GM12878 (cell line): ENCODE measurements around the gene IRAK3.

ENCODE experiments used
- EZH2 ChIP-seq: IDR thresholded peaks from 2 replicates; pipeline ENCODE4 v1.6.1; 2012; ENCODE audit warnings: low read depth, mild to moderate bottlenecking, control low read depth, inconsistent platforms, low read length, borderline replicate concordance; ENCODE audit not compliant: control insufficient read depth
- JUND ChIP-seq: IDR thresholded peaks from 2 replicates; pipeline ENCODE4 v1.6.1; 2012; ENCODE audit warnings: low read depth, mild to moderate bottlenecking, low read length, improper control_type of control experiment, moderate library complexity
- KDM1A ChIP-seq: fragments of 200-600 bp; sonication (generic); IDR thresholded peaks from 2 replicates; pipeline ENCODE4 v1.6.1; 2016; ENCODE audit warnings: borderline replicate concordance
- MTA3 ChIP-seq: IDR thresholded peaks from 2 replicates; pipeline ENCODE4 v1.6.1; 2012; ENCODE audit warnings: low read length, inconsistent platforms, borderline replicate concordance
- NFYB ChIP-seq: IDR thresholded peaks from 2 replicates; pipeline ENCODE4 v1.6.1; 2011; ENCODE audit warnings: low read depth, mild to moderate bottlenecking, low read length, improper control_type of control experiment, moderate library complexity; ENCODE audit not compliant: insufficient read depth
- PAX8 ChIP-seq: fragments of 450-650 bp; IDR thresholded peaks from 2 replicates; pipeline ENCODE4 v1.6.1; 2017; ENCODE audit warnings: mild to moderate bottlenecking, moderate library complexity
- POLR2A ChIP-seq: IDR thresholded peaks from 2 replicates; pipeline ENCODE4 v1.6.1; 2011; ENCODE audit warnings: low read depth, mild to moderate bottlenecking, low read length
- SP1 ChIP-seq: IDR thresholded peaks from one replicate; pipeline ENCODE4 v1.6.1; 2011; ENCODE audit warnings: low read depth, low read length
- TF ChIP-seq, protein P1 (sequence below): IDR thresholded peaks from 2 replicates; pipeline ENCODE4 v1.6.1; 2011; ENCODE audit warnings: borderline replicate concordance, low read depth, mild to moderate bottlenecking, moderate library complexity, mixed read lengths, low read length; ENCODE audit not compliant: insufficient read depth; ENCODE audit errors: extremely low read length
- TF ChIP-seq, protein P2 (sequence below), 3 experiments: IDR thresholded peaks in 2 of 3; conservative IDR thresholded peaks in 1 of 3; 2 replicates each; pipeline ENCODE4 v1.5.1; 2011; ENCODE audit warnings: low read depth in 3 of 3, low read length in 3 of 3, mild to moderate bottlenecking in 3 of 3, control low read depth in 2 of 3, moderate library complexity in 2 of 3, inconsistent platforms in 1 of 3, mixed read lengths in 1 of 3; ENCODE audit not compliant: control insufficient read depth in 2 of 3, insufficient read depth in 1 of 3; ENCODE audit errors: extremely low read depth in 1 of 3

DNA sequence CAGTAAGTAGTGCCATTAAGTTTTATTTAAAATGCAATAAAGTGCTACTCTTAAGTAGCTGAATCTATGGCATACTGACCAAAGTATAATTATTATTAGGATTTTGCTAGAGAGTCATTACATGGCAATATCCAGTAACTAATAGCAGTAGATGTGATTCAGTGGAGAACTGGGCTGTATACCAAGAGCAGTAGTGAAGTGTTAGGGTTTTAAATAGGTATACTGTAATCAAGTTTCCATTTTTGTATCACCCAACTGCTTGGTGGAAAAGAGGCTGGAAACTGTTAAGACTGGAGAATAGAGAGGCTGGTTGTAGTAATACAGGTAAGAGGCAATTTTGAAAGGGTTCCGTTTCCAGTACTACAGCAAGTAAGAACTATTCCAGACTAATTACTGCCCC lies 45.1 kb upstream of the IRAK3 start:
- TF ChIP-seq KDM1A (no peak), MTA3 (no peak), JUND (no peak), POLR2A (no peak), EZH2 (no peak), SP1 (no peak), NFYB (no peak), PAX8 (no peak)
- TF ChIP-seq, protein P1, sequence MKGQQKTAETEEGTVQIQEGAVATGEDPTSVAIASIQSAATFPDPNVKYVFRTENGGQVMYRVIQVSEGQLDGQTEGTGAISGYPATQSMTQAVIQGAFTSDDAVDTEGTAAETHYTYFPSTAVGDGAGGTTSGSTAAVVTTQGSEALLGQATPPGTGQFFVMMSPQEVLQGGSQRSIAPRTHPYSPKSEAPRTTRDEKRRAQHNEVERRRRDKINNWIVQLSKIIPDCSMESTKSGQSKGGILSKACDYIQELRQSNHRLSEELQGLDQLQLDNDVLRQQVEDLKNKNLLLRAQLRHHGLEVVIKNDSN = no peak
- TF ChIP-seq, protein P2, sequence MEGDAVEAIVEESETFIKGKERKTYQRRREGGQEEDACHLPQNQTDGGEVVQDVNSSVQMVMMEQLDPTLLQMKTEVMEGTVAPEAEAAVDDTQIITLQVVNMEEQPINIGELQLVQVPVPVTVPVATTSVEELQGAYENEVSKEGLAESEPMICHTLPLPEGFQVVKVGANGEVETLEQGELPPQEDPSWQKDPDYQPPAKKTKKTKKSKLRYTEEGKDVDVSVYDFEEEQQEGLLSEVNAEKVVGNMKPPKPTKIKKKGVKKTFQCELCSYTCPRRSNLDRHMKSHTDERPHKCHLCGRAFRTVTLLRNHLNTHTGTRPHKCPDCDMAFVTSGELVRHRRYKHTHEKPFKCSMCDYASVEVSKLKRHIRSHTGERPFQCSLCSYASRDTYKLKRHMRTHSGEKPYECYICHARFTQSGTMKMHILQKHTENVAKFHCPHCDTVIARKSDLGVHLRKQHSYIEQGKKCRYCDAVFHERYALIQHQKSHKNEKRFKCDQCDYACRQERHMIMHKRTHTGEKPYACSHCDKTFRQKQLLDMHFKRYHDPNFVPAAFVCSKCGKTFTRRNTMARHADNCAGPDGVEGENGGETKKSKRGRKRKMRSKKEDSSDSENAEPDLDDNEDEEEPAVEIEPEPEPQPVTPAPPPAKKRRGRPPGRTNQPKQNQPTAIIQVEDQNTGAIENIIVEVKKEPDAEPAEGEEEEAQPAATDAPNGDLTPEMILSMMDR (IDR thresholded peaks at IDR 0.05 in 2 of 3, conservative IDR thresholded peaks at IDR 0.05 in 1 of 3; ENCODE audit: control insufficient read depth in 2 of 3, extremely low read depth in 1 of 3, insufficient read depth in 1 of 3, low read depth in 3 of 3, low read length in 3 of 3) = no peak
